22Rv1 (cell line): ENCODE measurements around the gene PHKB.

Experiments used
- H3K27ac ChIP-seq: fragments of 450-650 bp; 2 replicates; pipeline ENCODE4 v1.5.1; 2017
- CTCF ChIP-seq: fragments of 450-650 bp; IDR thresholded peaks from 2 replicates; pipeline ENCODE4 v1.5.1; 2017; ENCODE audit warnings: mild to moderate bottlenecking
- ZFX ChIP-seq: fragments of 450-650 bp; IDR thresholded peaks from 2 replicates; pipeline ENCODE4 v1.6.1; 2017; ENCODE audit warnings: antibody characterized with exemption, borderline replicate concordance

Gene PHKB

DNA sequence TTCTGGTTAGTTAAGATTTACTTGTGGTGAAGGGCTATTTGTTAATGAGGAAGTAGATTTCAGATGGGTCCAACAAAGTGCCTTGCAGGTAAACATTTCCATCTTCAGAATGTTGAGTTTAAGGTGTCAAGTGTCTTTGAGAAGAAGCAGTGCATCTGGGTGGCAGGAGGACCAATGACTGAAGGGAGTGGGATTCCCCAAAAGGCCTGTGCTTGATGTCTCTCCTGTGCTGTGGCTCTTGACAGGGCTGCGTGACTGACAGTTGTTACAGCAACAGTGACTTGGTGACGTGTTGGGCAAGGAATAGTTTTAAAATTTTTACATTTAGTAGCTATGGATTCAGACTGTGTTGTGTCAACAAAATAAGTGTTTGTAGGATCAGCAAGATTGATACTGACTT, 149.9 kb downstream of the PHKB start:
- H3K27ac ChIP-seq = no peak overlapping the region
- TF ChIP-seq CTCF (no peak), ZFX (no peak)

DNA sequence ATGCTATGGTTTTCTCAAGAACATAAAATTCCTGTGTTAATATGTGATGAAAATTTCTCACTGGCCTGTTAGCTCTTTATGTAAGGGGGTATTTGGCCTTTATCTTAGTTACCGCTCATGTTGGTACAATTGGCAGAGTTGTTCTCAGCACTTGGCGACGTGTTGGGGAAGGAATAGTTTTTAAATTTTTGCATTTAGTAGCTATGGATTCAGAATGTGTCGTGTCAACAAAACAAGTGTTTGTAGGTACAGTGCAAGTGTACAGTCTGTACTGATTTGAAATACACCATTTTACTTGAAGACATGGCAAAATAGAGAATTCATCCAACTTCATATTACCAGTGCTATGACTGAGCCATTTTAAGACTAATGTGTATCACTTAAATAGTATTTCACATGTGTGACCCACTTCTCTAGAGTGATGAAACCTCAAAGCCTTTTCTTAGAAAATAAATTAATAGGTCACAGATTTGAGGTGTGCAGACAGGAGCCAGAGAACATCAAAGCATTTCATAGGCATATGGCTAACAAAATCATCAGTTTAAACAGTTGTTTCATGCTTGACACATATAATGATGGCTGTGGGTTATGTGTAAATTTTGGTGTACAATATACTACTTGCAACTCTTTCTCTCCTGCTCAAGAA, 150.8 kb downstream of the PHKB start:
- no peak overlapping the region for H3K27ac ChIP-seq
- TF ChIP-seq ZFX (no peak), CTCF (no peak)

- TF ChIP-seq ZFX = no peak
- no peak for TF ChIP-seq CTCF
- no peak overlapping the region for H3K27ac ChIP-seq
Measured at GRCh38 chr16:47612711-47613110, 151.6 kb downstream of the PHKB start.

DNA sequence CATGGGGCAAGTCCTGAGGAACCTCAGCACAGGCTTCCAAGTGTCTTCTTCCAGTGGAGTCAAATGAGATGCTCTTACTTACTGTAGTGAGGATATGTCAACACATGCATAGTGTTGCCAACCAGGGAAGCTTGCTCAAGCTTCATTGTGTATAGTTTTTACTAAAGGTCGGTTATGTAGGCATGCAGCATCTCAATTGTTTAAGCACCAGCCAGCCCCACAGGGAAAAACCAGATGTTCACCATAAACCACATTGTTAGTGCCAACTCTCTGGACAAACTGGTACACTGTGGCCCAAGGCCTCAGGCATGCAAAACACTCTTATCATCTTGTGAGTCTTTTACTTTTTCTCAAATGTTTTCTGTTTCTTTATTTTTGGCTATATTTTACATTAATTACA, 152.1 kb downstream of the PHKB start:
- H3K27ac ChIP-seq = no peak overlapping the region
- no peak for TF ChIP-seq CTCF
- no peak for TF ChIP-seq ZFX

DNA sequence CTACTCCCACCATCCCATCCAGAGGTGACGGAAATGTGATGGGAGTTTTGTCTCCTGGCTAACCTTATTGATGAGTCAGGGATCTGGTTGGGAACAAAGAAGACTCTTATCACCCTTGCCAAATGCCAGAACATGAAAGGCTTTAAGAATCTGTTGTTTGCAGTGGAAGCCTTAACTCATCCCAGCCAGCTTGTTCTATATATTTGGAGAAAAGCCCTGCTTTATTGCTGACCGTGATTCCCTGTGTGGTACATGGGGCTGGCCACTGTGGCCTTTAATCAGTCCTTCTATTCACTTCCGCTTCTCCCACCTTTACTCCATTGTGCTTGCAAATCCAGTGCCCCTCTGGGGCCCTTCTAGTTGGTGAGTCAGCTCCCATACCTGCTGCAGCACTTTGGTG, 156.6 kb downstream of the PHKB start:
- no peak overlapping the region for H3K27ac ChIP-seq
- no peak for TF ChIP-seq ZFX
- no peak for TF ChIP-seq CTCF

- no peak overlapping the region for H3K27ac ChIP-seq
- TF ChIP-seq ZFX = no peak
- TF ChIP-seq CTCF = no peak
Measured at GRCh38 chr16:47622451-47623176, 161.5 kb downstream of the PHKB start.

DNA sequence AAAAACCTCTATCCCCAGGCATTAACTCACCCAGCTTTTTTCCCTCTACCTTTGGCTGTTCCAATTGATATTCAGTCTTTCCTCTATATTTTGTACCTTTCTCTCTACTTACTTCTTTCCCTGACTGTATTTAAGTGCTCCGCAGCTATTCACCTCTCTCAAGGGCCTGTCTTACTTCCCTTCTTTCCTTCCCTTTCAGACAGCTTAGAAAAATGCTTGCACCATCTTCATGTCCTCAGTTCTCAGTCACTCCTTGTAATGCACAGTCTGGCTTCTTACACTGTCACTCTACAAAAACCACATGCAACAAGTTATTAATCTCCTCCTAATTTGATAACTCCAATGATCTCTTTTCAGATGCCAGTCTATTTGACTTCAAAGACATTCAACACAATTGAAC, 163.4 kb downstream of the PHKB start:
- TF ChIP-seq ZFX = no peak
- no peak for TF ChIP-seq CTCF
- no peak overlapping the region for H3K27ac ChIP-seq
